ENCODE results near the gene CTSD.
"Not testable (repeated sequence)": the region's sequence is repeated elsewhere in the genome, so short reads cannot be mapped to it uniquely, and the experiment has no call there.

The CTSD gene

DNA sequence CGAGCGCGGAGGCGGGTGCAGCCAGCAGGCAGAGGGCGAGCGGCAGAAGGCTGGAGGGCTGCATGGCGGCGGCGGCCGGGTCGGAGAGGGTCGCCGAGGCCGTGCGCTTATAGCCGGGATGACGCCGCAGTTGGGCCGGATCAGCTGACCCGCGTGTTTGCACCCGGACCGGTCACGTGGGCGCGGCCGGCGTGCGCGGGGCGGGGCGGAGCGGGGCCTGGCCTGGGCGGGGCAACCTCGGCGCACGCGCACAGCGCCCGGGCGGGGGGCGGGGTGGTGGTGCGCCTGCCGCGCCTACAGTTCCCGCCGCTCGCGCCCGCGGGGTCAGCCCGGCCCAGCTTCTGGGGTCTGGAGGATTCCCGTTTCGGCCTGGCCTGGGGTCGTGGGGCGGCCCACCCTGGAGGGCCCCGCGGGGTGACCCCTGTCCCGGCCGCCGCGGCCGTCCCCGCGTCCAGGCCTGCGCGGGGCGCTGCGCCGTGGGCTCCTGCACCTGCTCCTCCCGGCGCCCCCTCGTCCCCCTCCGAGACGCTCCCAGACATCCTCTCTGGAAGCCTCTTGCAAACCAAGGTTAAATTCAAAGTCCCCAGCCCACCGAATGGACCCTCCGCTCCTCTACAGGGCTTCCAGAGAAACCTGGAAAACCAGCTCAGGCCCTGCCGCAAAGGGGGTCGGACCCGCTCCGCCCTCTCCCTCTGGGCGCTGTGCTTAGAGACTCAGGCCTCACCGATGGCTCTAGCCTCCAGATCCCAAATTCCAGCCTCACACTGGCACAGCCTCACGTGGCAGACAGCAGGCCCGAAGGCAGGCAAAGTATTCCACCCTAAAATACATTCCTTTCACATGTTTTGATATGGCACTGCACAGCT, at the start of gene CTSD:
Gene CTSD (minus strand): TSS at position 132 of the 866 bp plus-strand sequence. CDS start 68 bp downstream, at position 64.
- DNase-seq (peak; percentile 88 to 92), ATAC-seq (peak; percentile 78)
- Mint-ChIP-seq H3K27me3 (no peaks in the 10 kb centered on the region), H3K4me1 (peaks cover 54% of the 10 kb centered on the region), H3K27ac (peak within 1 kb of the TSS; percentile 87 to 93), H3K4me3 (peak within 1 kb of the TSS; percentile 93 to 98), H3K9me3 (no peaks in the 10 kb centered on the region)

DNA sequence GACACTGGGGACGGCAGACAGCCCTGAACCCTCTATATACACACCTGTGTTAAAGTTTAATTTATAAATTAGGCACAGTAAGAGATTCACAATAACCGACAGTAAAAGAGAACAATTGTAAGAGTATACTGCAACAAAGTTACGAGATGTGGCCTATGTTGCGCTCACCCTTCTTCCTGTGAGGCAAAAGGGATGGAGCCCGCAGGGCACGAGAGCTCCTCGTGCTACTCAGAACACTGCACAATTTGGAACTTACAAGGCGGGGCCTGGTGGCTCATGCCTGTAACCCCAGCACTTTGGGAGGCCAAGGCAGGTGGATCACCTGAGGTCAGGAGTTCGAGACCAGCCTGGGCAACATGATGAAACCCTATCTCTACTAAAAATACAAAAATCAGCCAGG, 49.6 kb upstream of the CTSD start:
- not testable (repeated sequence) for H3K27ac Mint-ChIP-seq, ATAC-seq, DNase-seq, H3K27me3 Mint-ChIP-seq, H3K4me3 Mint-ChIP-seq, H3K9me3 Mint-ChIP-seq, H3K4me1 Mint-ChIP-seq

DNA sequence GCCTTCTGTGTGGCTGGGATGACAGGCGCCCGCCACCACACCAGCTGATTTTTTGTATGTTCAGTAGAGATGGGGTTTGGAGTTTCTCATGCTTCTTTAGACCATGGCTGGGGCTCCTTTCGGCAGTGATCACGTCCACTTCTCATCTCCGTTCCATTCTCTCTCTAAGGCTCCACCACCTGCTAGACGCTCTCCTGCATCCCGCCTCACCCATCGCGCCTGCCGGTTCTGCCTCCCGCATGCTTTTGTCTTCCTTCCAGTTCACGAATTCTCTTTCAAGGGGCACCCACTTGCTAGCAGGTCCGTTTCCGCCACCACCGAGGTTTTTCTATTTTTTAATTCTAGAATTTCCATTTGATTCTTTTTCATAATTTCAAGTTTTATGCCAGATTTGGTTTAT, 49.1 kb upstream of the CTSD start:
- DNase-seq (no peak), ATAC-seq (no peak)
- Mint-ChIP-seq H3K4me3 (no peak overlapping the region), H3K4me1 (no peaks in the 10 kb centered on the region), H3K9me3 (no peaks in the 10 kb centered on the region), H3K27me3 (peaks cover 8% of the 10 kb centered on the region), H3K27ac (no peak overlapping the region)

DNA sequence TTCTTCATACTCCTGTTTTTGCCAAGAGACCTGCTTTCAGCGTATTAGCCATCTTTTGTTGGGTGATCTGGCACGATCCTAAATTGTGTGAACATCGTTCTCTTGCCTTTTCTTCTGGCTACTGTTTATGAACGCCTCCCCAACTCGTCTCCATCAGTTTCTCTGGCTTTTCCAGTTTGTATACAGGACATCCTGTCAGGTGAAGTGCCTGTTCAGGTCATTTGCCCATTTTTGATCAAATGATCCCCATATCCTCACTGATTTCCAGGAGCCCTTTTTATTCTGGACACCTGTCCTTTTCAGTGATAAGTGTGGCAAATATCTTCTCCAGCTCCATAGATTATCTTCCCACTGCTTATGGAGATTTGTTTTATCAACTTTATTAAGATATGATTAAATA, 48.5 kb upstream of the CTSD start:
- ATAC-seq (no peak), DNase-seq (no peak)
- Mint-ChIP-seq H3K9me3 (no peaks in the 10 kb centered on the region), H3K27me3 (peaks cover 8% of the 10 kb centered on the region), H3K4me3 (no peak overlapping the region), H3K4me1 (no peaks in the 10 kb centered on the region), H3K27ac (peak overlapping the region in 1 of 2 donors; percentile 57)

DNA sequence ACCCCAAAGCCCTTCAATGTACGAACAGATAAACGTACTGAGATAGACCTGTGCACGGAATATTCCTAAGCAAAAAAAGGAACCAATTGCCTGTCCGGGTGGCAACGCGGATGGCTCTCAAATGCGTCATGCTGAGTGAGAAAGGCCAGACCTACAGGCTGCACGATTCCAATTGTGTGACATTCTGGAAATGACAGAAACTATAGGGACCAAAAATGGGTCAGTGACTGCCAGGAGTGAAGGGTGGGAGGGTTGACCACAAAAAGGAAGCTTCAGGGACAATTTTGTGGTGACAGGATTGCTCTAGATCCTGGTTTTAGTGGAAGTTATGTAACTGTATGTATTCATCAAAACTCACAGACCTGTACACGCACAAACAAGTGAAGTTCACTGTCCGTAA, 47.0 kb upstream of the CTSD start:
- DNase-seq = no peak
- Mint-ChIP-seq H3K4me1 (no peaks in the 10 kb centered on the region), H3K27ac (no peak overlapping the region), H3K27me3 (peaks cover 8% of the 10 kb centered on the region), H3K9me3 (no peaks in the 10 kb centered on the region), H3K4me3 (no peak overlapping the region)
- no peak for ATAC-seq

DNA sequence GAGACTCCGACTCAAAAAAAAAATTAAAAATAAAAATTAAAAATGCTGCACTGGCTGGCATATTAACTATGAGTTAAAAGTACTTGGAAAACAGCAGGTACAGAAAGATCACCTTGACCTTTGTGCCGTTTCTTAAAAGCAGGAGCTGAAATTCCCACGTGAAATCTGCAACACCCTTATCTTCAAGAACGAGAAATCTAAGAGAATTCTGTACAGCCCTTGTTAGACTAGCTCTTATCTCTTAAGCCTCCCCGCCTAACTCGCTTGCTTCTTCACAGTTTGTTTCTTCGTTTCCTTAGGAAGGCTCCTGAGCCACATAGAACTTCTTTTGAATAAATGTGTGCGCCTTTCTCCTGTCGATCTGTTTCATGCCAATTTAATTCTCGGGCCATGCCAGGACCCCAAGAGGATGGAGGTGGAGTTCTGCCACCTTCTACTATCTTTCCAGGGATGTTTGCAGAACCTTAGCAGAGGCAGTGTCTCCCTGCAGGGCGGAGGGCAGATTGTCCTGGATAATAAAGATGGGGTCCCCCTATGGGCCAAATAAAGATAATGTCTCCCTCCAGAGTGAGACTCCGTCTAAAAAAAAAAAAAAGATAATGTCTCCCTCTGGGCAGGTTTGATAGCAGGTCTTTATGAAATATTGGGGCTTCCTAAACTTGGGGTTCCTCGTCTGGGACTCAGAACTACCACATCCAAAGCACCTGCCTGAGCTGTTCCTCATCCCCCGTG, 43.7 kb upstream of the CTSD start:
- no peaks in the 10 kb centered on the region for H3K4me1 Mint-ChIP-seq
- DNase-seq (no peak), ATAC-seq (no peak)
- H3K27me3 Mint-ChIP-seq = no peaks in the 10 kb centered on the region
- H3K27ac Mint-ChIP-seq = no peak overlapping the region
- no peaks in the 10 kb centered on the region for H3K9me3 Mint-ChIP-seq
- H3K4me3 Mint-ChIP-seq = no peak overlapping the region

DNA sequence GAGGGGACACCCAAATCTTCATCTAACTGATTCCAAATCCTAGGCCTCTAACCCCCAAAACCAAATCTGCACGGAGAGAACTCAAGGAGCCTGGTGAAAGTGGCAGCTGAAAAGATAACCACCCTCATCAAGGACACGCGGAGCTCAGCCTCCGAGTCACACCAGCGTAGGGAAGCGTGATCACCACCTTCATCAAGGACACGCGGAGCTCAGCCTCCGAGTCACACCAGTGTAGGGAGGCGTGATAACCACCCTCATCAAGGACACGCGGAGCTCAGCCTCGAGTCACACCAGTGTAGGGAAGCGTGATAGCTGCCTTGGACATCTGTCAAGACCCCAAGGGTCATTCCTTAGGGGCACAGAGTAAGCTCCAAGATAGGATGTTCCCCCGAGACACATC, 41.8 kb upstream of the CTSD start:
- H3K4me1 Mint-ChIP-seq = no peaks in the 10 kb centered on the region
- no peaks in the 10 kb centered on the region for H3K9me3 Mint-ChIP-seq
- H3K4me3 Mint-ChIP-seq = no peak overlapping the region
- no peak overlapping the region for H3K27ac Mint-ChIP-seq
- H3K27me3 Mint-ChIP-seq = no peaks in the 10 kb centered on the region
- DNase-seq (no peak), ATAC-seq (no peak)

DNA sequence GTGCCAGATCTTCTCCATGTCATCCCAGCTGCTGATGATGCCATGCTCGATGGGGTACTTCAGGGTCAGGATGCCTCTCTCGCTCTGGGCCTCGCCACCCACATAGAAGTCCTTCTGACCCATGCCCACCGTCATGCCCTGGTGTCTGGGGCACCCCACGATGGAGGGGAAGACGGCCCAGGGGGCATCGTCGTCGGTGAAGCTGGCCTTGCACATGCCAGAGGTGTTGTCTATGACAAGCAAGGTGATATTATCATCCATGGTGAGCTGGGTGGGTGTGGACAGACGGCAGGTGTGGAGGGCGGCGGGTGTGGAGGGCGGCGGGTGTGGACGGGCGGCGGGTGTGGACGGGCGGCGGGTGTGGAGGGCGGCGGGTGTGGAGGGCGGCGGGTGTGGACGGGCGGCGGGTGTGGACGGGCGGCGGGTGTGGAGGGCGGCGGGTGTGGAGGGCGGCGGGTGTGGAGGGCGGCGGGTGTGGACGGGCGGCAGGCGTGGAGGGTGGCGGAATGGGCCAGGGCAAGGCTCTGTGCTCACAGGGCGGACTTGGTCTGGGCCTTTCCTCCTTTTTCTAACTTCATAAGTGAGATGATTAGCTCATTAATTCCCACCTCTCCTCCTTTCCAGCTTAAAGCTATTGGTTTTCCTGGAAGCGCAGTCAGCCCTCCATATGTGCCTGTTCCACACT, 40.2 kb upstream of the CTSD start:
- H3K27me3 Mint-ChIP-seq, H3K27ac Mint-ChIP-seq, ATAC-seq, DNase-seq, H3K4me1 Mint-ChIP-seq, H3K9me3 Mint-ChIP-seq, H3K4me3 Mint-ChIP-seq: not testable (repeated sequence)

DNA sequence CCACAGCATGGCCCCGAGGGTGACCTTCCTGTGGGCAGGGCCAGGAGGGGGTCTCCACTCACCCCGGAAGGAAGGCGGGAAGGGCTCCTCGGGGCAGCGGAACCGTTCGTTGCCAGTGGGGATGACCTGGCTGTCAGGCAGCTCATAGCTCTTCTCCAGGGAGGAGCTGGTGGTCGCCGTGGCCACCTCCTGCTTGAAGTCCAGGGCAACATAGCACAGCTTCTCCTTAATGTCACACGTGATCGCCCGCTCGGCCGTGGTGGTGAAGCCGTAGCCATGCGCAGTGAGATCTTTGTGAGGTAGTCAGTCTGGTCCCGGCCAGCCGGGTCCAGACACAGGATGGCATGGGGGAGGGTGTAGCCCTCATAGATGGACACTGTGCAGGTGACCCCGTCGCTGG, 39.5 kb upstream of the CTSD start:
- Mint-ChIP-seq H3K27me3 (no peaks in the 10 kb centered on the region), H3K9me3 (no peaks in the 10 kb centered on the region), H3K27ac (peak overlapping the region in 1 of 2 donors; percentile 16), H3K4me3 (no peak overlapping the region), H3K4me1 (no peaks in the 10 kb centered on the region)
- DNase-seq (no peak), ATAC-seq (no peak)

DNA sequence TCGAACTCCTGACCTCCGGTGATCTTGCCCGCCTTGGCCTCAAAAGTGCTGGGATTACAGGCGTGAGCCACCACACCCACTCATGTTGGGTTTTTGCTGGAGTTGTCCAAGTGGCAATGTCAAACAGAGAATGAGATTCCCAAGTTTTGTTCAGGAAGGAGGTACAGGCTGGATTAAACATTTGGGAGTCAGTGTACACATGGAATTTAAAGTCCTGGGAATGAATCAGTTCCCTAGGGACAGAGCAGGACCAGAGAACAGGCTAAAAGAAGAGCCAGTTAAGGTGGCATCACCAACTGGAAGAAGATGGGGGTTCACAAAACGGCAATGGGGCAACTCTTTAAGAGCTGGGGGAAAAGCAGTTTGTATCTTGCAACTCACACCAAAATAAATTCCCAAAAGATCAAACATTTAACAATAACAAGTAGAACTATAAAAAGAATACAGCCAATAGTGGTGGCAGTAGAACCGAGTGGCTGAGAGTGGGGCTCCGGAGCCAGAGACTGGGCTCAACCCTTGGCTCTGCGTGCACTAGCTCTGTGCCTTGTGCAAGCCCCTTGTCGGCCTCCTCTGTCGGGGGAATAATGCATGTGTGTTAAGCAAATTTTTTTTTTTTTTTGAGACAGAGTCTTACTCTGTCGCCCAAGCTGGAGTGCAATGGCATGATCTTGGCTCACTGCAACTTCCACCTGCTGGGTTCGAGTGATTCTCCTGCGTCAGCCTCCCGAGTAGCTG, 33.8 kb upstream of the CTSD start:
- H3K27me3 Mint-ChIP-seq = peaks cover 12% of the 10 kb centered on the region
- no peaks in the 10 kb centered on the region for H3K9me3 Mint-ChIP-seq
- ATAC-seq = no peak
- H3K27ac Mint-ChIP-seq = no peak overlapping the region
- no peak overlapping the region for H3K4me3 Mint-ChIP-seq
- DNase-seq = no peak
- peaks cover 7% of the 10 kb centered on the region for H3K4me1 Mint-ChIP-seq

DNA sequence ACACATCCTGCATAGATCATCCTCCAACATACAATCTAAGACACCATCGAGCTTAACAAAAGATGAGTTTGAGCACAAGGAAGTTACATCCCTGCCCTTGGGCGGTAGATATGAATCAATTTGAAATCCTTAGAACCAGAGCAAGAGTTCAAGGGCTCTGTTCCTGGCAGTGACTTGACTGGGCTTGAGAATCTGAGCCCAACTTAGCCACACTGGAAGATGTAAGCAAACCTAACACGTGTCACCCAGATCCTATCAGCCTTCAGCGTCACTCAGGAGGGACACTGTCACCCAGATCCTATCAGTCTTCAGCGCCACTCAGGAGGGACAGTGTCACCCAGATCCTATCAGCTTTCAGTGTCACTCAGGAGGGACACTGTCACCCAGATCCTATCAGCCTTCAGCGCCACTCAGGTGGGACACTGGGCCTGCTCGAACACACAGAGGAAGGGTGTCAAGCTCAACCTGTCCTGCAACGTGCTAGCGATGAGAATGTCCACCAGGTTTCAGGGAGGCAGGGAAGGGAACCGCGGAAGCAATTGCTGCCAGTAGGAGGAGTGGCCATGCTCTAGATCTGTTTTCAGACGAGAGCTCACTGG, 32.8 kb upstream of the CTSD start:
- Mint-ChIP-seq H3K4me1 (peaks cover 10% of the 10 kb centered on the region), H3K9me3 (no peaks in the 10 kb centered on the region), H3K27ac (peak overlapping the region in 1 of 2 donors; percentile 19), H3K4me3 (no peak overlapping the region), H3K27me3 (peaks cover 12% of the 10 kb centered on the region)
- ATAC-seq = no peak
- no peak for DNase-seq

DNA sequence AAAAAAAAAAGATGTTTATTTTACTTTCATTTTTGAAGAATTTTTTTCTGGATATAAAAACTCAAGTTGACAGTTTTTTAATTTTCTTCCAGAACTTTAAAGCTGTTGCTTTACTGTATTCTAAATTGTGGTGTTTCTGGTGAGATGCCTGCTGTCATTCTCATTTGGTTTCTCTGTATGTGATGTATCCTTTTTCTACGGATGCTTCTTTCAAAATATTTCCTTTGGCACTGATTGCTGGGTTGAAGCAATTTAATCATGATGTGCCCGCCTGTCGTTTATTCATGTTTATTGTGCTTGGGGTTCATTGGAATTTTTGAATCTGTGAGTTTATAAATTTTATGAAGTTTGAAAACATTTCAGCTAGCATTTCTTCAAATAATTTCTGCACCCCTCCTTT, 29.4 kb upstream of the CTSD start:
- Mint-ChIP-seq H3K27ac (peak overlapping the region in 1 of 2 donors; percentile 21), H3K9me3 (no peaks in the 10 kb centered on the region), H3K4me3 (peak overlapping the region; percentile 21 to 86), H3K27me3 (peaks cover 12% of the 10 kb centered on the region), H3K4me1 (peaks cover 10% of the 10 kb centered on the region)
- ATAC-seq (no peak), DNase-seq (no peak)

DNA sequence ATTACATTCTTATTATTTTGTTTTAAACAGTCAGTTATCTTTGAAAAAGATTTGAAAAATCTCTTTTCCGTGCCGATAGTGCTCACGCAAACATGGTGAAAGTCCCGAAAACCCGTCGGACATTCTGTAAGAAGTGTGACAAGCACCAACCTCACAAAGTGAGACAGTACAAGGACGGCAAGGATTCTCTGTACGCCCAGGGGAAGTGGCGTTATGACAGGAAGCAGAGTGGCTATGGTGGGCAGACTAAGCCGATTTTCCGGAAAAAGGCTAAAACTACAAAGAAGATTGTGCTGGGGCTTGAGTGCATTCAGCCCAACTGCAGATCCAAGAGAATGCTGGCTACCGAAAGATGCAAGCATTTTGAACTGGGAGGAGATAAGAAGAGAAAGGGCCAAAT, 28.7 kb upstream of the CTSD start:
- H3K27me3 Mint-ChIP-seq = peaks cover 12% of the 10 kb centered on the region
- H3K27ac Mint-ChIP-seq = peak overlapping the region in 1 of 2 donors; percentile 38
- H3K4me3 Mint-ChIP-seq = peak overlapping the region; percentile 79 to 86
- peaks cover 10% of the 10 kb centered on the region for H3K4me1 Mint-ChIP-seq
- H3K9me3 Mint-ChIP-seq = no peaks in the 10 kb centered on the region
- ATAC-seq = peak; percentile 74
- DNase-seq = peak in 1 of 2 donors; percentile 52

DNA sequence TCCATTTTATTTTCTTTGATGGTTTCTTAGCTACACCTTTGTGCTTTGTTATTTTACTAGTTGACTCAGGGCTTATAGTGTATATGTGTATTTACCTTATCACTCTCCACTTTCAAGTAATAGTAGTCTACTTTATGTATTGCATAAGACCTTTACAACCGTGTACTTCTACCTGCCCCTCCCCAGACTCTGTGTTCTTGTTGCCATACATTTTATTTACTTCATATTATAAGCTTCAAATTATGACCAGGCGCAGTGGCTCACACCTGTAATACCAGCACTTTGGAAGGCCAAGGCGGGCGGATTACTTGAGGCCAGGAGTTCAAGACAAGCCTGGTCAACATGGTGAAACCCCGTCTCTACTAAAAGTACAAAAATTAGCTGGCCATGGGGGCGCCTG, 28.2 kb upstream of the CTSD start:
- H3K9me3 Mint-ChIP-seq = no peaks in the 10 kb centered on the region
- no peak overlapping the region for H3K4me3 Mint-ChIP-seq
- H3K4me1 Mint-ChIP-seq = peaks cover 10% of the 10 kb centered on the region
- ATAC-seq (no peak), DNase-seq (no peak)
- H3K27ac Mint-ChIP-seq = peak overlapping the region in 1 of 2 donors; percentile 34
- H3K27me3 Mint-ChIP-seq = peaks cover 6% of the 10 kb centered on the region

DNA sequence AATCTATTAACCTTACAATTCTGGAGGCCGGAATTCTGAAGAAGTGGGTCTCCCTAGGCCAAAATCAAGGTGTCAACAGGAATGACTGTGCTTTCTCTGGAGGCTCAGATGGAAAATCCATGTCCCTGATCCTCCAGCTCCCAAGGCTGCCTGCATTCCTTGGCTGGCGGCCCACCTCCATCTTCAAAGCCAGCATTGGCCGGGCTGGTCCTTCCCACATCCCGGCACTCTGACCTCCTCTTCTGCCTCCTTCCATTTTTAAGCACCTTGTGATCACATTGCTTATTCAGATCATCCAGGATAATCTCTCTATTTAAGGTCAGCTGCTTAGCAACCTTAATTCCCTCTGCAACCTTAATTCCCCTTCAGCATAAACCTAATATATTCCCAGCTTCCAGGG, 22.7 kb upstream of the CTSD start:
- DNase-seq = no peak
- no peak for ATAC-seq
- H3K9me3 Mint-ChIP-seq = no peaks in the 10 kb centered on the region
- H3K4me3 Mint-ChIP-seq = no peak overlapping the region
- no peaks in the 10 kb centered on the region for H3K27me3 Mint-ChIP-seq
- H3K27ac Mint-ChIP-seq = no peak overlapping the region
- H3K4me1 Mint-ChIP-seq = no peaks in the 10 kb centered on the region
